Smooth muscle cell of the umbilical artery (primary cell): ENCODE measurements around the gene CCDC81. TPM values are rescaled to one million over a fixed set of nuclear protein-coding genes. Genes with fewer than 3 reads are reported as not detected.

Source experiments
- total RNA-seq: library from RNA; depleted of rRNA; stranded (reverse); fragments of >200 nt; gene quantifications from 2 replicates; pipeline ENCODE4 v1.2.3, GENCODE V29; 2014

CCDC81 gene
- total RNA-seq = 6.5 and 7.7 TPM in 2 replicates

GRCh38 chr11:86374586-86374985 is at the start of gene CCDC81:
TSS of gene CCDC81 (plus strand) at chr11:86374887. CDS start at chr11:86375164, 277 bp downstream.

Other genes with a start within 250 kb of the CCDC81 start
- gene EED, start 130.1 kb upstream of the CCDC81 start, total RNA-seq = 20.2 and 20.8 TPM in 2 replicates
- gene HIKESHI, start 72.6 kb upstream of the CCDC81 start, total RNA-seq = 35.9 and 71.6 TPM in 2 replicates